ENCODE results near the gene CPT1B. TPM values are rescaled to one million over a fixed set of nuclear protein-coding genes. Genes with fewer than 3 reads are reported as not detected.

The CPT1B gene
- total and polyA plus RNA-seq, 2 of the 4 experiments (the other 2 are of a cell fraction): 0.36 to 1.8 TPM

GRCh38 chr22:50585238-50585637, 7.0 kb upstream of the CPT1B start:
- Histone ChIP-seq H2AK5ac (ENCODE audit: low read depth, low read length) (no peak overlapping the region), H4K20me1 (ENCODE audit: insufficient read depth, low read length) (no peaks in the 10 kb centered on the region; the same call in 1 of the 2 replicates), H2BK15ac (ENCODE audit: low read depth, low read length) (no peak overlapping the region), H2BK20ac (ENCODE audit: low read depth, low read length) (no peak overlapping the region), H3K4me1 (ENCODE audit: control insufficient read depth, insufficient read depth, low read length) (peaks cover 4% of the 10 kb centered on the region; the same call in 1 of the 2 replicates), H3K36me3 (ENCODE audit: control insufficient read depth, insufficient read depth, low read length) (peaks cover 4% of the 10 kb centered on the region; the same call in 1 of the 2 replicates), H3K79me1 (ENCODE audit: low read depth in 1 of 2, low read length in 2 of 2) (peaks cover 18 to 29% of the 10 kb centered on the region in 2 experiments), H3K4ac (ENCODE audit: low read depth, low read length) (no peak overlapping the region), H2BK120ac (ENCODE audit: low read depth, low read length) (no peak overlapping the region), H4K5ac (ENCODE audit: low read depth, low read length) (no peak overlapping the region), H3K4me2 (ENCODE audit: low read depth, low read length) (no peak overlapping the region), H3K56ac (ENCODE audit: extremely low read depth, insufficient read depth, low read length) (no peak overlapping the region), H2BK5ac (ENCODE audit: low read depth, low read length, poor library complexity, severe bottlenecking) (no peak overlapping the region), H2AFZ (replicated peaks; ENCODE audit: low read length, poor library complexity) (no peak overlapping the region), H3K4me3 (ENCODE audit: insufficient read depth, low read depth, low read length) (no peak overlapping the region), H2AK9ac (replicated peaks; ENCODE audit: low read depth, low read length, poor library complexity) (no peak overlapping the region), H3K27ac (ENCODE audit: insufficient read depth, low read length) (no peak overlapping the region), H3K9me3 (ENCODE audit: control insufficient read depth, insufficient read depth, low read length) (no peaks in the 10 kb centered on the region), H3K27me3 (ENCODE audit: control insufficient read depth, insufficient read depth, low read length) (0 out of 2 replicates have a peak, but pooled peaks cover 2% of the 10 kb centered on the region), H3K9me1 (ENCODE audit: insufficient read depth, low read length) (peaks cover 13% of the 10 kb centered on the region; the same call in 1 of the 2 replicates), H3K9ac (ENCODE audit: low read depth, low read length) (no peak overlapping the region), H4K91ac (ENCODE audit: insufficient read depth, low read depth, low read length) (no peak overlapping the region), H4K8ac (ENCODE audit: low read depth in 2 of 2, low read length in 2 of 2) (no peak overlapping the region), H3K23ac (ENCODE audit: low read depth, low read length) (no peak overlapping the region), H3K18ac (ENCODE audit: low read depth, low read length) (no peak overlapping the region), H3K14ac (replicated peaks; ENCODE audit: low read depth, low read length) (no peak overlapping the region)
- ChIA-PET CTCF (interaction anchor here (0.6 kb wide), 1 partner anchor 45 kb away, joined by 4 read pairs; no protein-coding TSS in a partner anchor), POLR2A (ENCODE audit: unreplicated experiment) (no interaction called here)
- DNase-seq (no peak), ATAC-seq (ENCODE audit: low read depth) (no peak)
- in situ Hi-C loops (cut with MboI; ENCODE audit: low sequenced_read_pairs): no loop called here
- intact Hi-C loops (cut with micrococcal nuclease): no loop called here
- TF ChIP-seq POLR2A (IDR thresholded peaks at IDR 0.05; ENCODE audit: low read depth, low read length): no peak
- TF ChIP-seq, protein P1, sequence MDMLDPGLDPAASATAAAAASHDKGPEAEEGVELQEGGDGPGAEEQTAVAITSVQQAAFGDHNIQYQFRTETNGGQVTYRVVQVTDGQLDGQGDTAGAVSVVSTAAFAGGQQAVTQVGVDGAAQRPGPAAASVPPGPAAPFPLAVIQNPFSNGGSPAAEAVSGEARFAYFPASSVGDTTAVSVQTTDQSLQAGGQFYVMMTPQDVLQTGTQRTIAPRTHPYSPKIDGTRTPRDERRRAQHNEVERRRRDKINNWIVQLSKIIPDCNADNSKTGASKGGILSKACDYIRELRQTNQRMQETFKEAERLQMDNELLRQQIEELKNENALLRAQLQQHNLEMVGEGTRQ (IDR thresholded peaks at IDR 0.05; ENCODE audit: low read depth, low read length): no peak
- no TSS peak for BruUV-seq (replicated peaks)
- WGBS, 2 experiments (ENCODE audit: extremely low coverage in 2 of 2, insufficient read length in 1 of 2): no CpG with 5 or more reads among the region's 3 CpGs
- dilution Hi-C loops (cut with HindIII; ENCODE audit: low sequenced_read_pairs, unreplicated experiment): no loop called here

All from IMR-90 (cell line).